HG03442 (cell line): ENCODE data around the gene CDC73.

Source experiments
- ATAC-seq: cut with Tn5 transposase; IDR thresholded peaks from one replicate; pipeline ENCODE4 v1.9.1; 2021; ENCODE audit warnings: mild to moderate bottlenecking, moderate library complexity; ENCODE audit not compliant: unreplicated experiment

Gene CDC73

GRCh38 chr1:193121616-193122593 lies at the start of gene CDC73:
TSS of gene CDC73 (plus strand) at chr1:193122031. CDS start at chr1:193122201, 170 bp downstream.
- ATAC-seq, result peak; percentile 91

DNA sequence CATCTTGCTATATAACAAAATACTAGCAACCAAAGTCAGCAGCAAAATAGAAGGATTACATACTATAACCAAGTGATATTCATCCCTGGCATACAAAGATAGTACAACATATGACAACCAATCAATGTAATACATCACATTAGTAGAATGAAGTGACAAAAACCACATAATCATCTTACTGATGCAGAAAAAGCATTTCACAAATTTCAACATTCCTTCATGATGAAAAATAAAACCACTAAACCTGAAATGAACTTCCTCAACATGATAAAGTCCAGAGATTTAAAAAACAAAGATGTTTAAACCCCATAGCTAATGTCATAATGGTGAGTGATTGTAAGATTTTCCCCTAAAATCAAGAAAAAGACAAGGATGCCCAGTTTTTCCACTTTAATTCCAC lies 43.8 kb upstream of the CDC73 start:
- no peak for ATAC-seq

DNA sequence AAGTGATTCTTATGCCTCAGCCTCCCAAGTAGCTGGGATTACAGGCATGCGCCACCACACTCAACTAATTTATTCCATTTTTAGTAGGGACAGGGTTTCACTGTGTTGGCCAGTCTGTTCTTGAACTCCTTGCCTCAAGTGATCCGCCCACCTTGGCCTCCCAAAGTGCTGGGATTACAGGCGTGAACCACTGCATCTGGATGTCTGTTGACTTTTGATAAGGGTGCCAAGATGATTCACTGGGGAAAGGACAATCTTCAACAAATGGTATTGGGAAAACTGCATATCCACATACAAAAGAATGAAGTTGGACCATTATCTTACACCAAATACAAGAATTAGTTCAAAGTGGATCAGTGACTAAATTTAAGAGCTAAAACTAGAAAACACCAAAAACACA lies 42.6 kb upstream of the CDC73 start:
- ATAC-seq, result no peak

DNA sequence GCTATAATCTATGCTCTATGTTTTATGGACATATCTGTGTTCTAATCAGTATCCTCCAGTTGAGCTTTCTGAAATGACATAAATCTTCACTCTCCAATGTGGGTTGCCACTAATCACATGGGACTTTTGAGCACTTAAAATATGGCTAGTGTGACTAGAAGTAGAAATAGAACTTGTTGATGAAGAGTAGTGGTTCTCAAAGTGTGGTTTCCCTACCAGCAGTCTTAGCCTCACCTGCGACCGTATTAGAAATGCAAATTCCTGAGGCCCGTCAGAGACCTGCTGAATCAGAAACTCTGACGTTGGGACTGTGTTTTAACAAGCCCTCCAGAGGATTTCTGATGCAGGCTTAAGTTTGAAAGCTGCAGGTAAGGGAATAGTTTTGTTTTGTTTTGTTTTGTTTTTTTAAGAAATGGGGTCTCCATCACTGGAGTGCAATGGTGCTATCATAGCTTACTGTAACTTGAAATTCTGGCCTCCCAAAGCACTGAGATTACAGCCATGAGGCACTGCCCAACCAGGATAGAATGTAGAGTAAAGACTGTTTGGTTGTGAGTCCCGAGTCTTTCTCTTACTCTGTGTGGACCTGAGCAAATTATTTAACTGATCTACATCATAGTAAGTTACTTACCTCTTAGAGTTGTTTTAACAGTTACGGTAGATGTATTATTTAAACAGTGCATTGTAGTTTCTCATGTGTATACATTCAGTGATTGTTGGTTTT lies 38.3 kb upstream of the CDC73 start:
- ATAC-seq, result peak; percentile 97

DNA sequence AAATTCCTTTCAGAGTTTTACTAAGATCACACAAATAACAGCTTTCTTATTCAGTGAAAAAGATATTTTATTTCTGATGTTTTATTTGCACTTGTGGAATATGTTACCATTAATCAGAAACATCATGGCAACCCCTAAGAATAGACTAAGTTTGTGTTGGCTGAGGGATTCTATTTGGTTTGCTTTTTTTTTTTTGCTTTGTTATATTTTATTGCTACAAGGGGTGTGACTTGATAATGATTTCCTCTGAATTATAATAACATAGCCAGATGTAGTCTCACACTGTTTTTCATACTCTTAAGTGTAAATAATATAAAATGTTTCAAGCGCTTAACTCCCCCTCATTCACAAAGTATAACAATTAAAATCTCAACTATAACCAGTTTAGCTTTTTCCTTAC lies 36.6 kb upstream of the CDC73 start:
- ATAC-seq, result no peak

DNA sequence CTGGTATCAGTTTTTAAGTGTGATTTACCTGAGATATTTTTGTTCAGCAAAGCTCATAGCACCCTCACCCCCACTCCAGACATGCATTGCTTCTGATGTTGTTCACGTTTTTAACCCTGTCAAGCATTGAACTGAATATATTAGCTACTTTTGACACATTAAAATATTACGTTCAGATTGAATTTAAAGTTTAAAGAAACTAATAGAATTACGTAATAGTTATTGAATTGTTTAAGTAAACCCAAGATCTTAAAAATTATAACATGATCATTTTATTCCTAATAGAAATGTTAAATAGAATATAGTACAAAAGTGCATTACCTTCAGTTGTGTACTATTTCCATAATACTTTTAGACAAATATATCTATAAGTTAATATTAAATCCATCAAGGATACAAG lies 35.5 kb upstream of the CDC73 start:
- no peak for ATAC-seq

DNA sequence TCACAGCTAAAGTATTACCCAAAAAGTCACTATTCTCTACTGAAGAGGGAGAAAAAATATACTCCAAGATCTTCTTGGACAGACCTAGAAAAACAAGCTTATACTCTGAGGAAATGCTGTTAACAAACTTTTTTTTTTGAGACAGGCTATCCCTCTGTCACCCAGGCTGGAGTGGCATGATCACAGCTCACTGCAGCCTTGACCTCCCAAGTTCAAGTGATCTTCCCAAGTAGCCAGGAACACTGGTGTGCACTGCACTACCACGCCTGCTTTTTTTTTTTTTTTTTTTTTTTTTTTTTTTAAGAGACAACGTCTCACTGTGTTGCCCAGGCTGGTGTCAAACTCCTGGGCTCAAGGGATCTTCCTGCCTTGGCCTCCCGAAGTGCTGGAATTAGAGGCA lies 33.9 kb upstream of the CDC73 start:
- no peak for ATAC-seq

DNA sequence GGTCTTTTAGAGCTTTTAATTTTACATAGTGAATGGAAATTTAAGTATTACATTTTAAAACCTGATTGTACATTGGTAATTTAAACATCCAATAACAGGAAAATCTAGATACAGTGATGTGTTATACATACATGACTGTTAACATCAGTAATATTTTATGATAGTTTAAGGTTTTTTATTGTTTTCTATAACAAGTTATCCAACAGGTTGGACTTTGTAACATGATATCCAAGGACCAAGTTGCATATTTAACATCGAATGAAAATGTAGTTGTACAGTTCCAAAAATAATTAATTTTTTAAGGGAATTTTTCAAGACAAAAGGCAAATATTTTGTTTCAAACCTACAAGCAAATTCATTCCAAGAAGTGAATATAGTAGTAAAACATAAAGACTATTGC lies 31.0 kb upstream of the CDC73 start:
- ATAC-seq, result no peak

DNA sequence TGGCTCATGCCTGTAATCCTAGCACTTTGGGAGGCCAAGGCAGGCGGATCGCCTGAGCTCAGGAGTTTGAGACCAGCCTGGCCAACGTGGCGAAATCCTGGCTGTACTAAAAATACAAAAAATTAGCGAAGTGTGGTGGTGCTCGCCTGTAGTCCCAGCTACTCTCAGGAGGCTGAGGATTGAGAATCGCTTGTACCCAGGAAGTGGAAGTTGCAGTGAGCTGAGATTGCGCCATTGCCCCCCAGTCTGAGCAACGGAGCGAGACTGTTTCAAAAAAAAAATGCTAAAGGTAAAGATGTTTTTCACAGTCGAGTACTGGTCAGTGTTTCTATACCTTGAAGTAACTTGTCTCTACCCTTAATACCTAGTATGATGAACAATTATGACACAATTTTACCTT lies 27.7 kb upstream of the CDC73 start:
- no peak for ATAC-seq

DNA sequence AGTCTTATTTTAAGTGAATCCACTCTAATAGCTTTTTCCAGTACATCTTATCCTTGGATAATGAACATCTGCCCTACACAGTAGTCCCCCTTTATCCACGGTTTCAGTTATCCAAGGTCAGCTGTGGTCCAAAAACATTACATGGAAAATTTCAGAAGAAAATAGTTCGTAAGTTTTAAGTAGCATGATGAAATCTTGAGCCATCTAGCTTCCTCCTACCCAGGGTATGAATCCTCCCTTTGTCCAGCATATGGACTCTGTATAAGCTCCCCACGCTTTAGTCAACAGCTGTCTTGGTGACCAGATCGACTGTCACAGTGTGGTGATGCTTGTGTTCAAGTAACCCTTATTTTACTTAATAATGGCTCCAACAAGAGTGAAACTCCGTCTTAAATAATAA lies 19.2 kb upstream of the CDC73 start:
- ATAC-seq, result no peak

- no peak for ATAC-seq
These were observed 17.9 kb upstream of the CDC73 start for GRCh38 chr1:193103759-193104501.

DNA sequence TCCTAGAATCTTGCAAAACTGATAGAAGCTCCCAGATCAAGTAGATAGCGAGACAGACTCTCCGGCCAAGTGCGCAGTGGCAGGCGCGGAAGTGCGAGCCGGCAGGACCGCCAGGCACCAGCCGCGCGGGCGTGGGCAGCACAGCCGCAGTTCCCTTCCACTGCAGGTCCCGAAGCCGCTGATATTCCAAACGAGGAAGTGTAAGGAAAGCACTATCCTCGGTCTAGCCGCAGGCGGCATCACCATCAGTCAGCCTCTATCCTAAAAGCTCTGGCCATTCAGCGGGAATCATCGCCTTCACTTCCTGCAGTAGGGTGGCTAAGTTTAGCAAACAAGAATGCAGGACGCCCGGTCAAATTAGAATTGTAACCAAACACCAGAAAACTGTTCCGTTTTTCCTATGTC lies 17.3 kb upstream of the CDC73 start:
- peak; percentile 29 for ATAC-seq

DNA sequence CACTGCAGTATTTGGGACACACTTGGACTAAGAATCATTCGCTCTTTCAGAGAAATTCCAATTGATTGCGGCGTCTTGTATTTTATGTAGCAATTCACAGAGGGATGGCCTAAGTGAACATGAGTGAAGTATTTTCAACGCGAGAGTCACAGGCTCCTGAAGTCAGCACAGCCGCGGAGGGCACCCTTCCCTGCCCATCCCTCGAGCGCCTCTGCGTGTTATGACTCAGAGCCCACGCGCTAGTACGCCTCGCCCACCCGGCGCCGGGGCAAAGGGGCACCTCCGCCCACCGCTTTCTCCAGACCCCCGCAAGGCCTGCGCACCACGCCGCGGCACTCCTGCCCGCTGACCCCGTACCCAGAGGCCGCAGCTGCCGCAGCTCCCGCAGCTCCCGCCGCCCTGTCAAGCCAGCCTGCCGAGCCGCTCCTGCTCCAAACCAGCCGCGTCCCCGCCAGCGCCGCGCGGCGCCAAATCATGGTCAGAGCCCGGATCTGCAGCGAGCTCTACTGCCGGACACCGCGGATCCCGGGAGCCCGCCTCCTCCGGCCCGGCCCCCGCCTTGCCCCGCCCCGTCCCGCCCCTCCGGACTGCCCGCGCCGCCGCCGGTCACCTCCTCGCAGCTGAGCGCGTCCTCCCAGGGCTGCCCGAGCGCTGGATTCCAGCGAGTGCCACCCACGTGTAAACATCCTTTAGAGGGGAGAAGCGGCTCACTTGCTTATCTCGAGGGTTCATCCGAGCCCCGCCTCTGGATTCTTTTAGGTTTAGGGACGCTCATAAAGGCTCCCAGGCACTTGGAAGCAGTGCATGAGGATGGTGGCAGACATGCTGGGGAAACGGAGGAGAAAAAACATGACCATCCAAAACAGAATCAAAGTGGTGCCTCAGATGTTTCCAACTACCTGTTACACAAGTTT lies 16.7 kb upstream of the CDC73 start, which contains the start of gene GLRX2:
Gene GLRX2 (minus strand): TSS at position 508 of the 914 bp plus-strand sequence. CDS start 32 bp downstream, at position 476.
- ATAC-seq, result peak; percentile 86

DNA sequence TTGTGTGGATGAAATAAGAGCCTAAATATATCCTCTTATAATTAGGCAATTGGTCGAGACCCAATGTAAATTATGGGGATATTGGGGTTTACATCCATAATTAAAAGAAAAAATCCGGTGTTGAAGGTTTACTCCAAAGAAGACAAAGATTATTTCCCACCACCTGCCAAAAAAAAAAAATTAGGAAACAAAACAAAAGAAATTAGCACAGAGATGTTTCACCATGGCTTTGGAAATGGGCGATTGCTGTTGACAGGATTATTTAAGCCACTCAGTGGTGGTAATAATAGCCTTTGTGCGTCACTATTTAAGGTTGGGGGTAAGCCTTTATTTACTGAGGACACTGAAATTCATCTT lies 16.0 kb upstream of the CDC73 start:
- ATAC-seq, result no peak

- ATAC-seq, result no peak
These were observed 13.4 kb upstream of the CDC73 start for GRCh38 chr1:193108471-193108870.

- no peak for ATAC-seq
These were observed 12.2 kb upstream of the CDC73 start for GRCh38 chr1:193109619-193110018.

DNA sequence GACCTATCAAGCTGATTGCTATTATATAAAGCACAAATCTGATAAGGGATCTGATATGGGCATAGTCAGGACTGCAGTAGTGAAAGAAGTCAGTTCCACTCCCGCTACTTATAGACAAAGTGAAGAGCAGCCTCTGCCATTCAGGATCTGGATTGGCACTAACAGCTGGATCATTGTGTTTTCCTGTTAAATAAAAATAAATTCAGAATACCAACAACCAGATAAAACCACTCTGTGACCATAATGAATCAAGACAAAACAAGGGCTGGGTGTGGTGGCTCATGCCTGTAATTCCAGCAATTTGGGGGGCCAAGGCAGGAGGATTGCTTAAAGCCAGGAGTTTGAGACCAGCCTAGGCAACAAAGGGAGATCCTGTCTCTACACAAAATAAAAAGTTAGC lies 11.6 kb upstream of the CDC73 start:
- no peak for ATAC-seq

DNA sequence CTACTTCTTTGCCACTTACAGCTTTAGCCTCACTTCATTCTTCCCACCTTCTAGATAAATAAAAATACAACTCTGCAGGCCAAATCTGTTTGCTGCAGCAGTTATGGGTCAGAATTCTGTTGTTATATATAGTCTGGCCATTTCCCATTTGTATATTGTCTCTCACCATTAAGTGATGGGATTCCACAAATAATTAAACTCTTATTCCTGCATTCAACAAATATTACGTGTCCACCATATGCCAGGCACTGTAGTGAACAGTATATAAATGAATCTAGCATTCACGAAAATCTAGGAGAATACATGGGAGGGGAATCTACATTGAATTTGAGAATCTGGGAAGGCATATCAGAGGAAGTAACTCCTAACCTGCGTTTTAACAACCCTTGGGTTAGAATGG lies 11.0 kb upstream of the CDC73 start:
- ATAC-seq, result no peak

- ATAC-seq, result no peak
These were observed 10.2 kb upstream of the CDC73 start for GRCh38 chr1:193111641-193112090.
